K562 (cell line): ENCODE results near the gene NDFIP2. TPM values are rescaled to one million over a fixed set of nuclear protein-coding genes. Genes with fewer than 3 reads are reported as not detected.
A peak's percentile ranks its signal among the peaks of the same experiment; 100 is the strongest.

Experiments used
- ATAC-seq: fragments of 200-7000 bp; cut with Tn5 transposase; 3 replicates; pipeline ENCODE4 v1.9.1; 2020; ENCODE audit warnings: moderate library complexity
- BruUV-seq: library from RNA; stranded (reverse); fragments of 400-500 nt; replicated peaks from 2 replicates; lab custom pipeline; 2021; lab: Mats Ljungman, UMichigan
- CTCF ChIA-PET: fragments of 300-600 bp; formaldehyde crosslinking; extraction: SDS; loops from one replicate; lab custom pipeline; 2021; ENCODE audit warnings: low intra/inter-chr PET ratio; lab: Yijun Ruan, JAX
- POLR2A ChIA-PET: fragments of 300-600, 350-650 bp; sonication (Branson Sonifier 250); formaldehyde crosslinking; extraction: SDS; loops from one replicate; lab custom pipeline; 2021; ENCODE audit warnings: antibody characterized with exemption, inconsistent platforms; lab: Yijun Ruan, JAX
- DNase-seq, 4 experiments: peaks; one replicate each; pipeline versions ENCODE4 v3.0.0 to v3.0.0-alpha.2; 2011 to 2018; ENCODE audit warnings: low spot score in 3 of 4, mixed read lengths in 3 of 4; ENCODE audit errors: extremely low read depth in 1 of 4
- FAIRE-seq: peaks from 2 replicates; lab custom pipeline; 2011; peaks lifted over from hg19 to GRCh38; lab: Jason Lieb, UNC
- H2AFZ ChIP-seq: 2 replicates; pipeline ENCODE4 v1.6.0; 2011; ENCODE audit warnings: low read depth, low read length, control low read depth, inconsistent platforms
- H3K27ac ChIP-seq: fragments of 200-600 bp; 3 replicates; pipeline ENCODE4 v1.8.0; 2011; ENCODE audit warnings: low read depth, mild to moderate bottlenecking, control low read depth, inconsistent platforms, low read length, moderate library complexity, mixed read lengths; ENCODE audit errors: extremely low read depth
- H3K27me3 ChIP-seq, 2 experiments: fragments of 300-600 bp in 1 of 2; 2 replicates in 1 of 2; 3 replicates in 1 of 2; pipeline versions ENCODE4 v1.6.0 to v1.8.0; 2011; ENCODE audit warnings: inconsistent platforms in 2 of 2, low read length in 2 of 2, mild to moderate bottlenecking in 1 of 2, mixed read lengths in 1 of 2, moderate library complexity in 1 of 2; ENCODE audit not compliant: control insufficient read depth in 2 of 2, insufficient read depth in 2 of 2
- H3K36me3 ChIP-seq: fragments of 300-600 bp; 3 replicates; pipeline ENCODE4 v1.8.0; 2011; ENCODE audit warnings: mild to moderate bottlenecking, low read length, inconsistent platforms; ENCODE audit not compliant: control insufficient read depth, insufficient read depth
- H3K4me1 ChIP-seq, 2 experiments: fragments of 200-600 bp in 1 of 2; replicated peaks in 1 of 2; 2 replicates in 1 of 2; 3 replicates in 1 of 2; pipeline versions ENCODE4 v1.5.1 to v1.8.0; 2011; ENCODE audit warnings: inconsistent platforms in 2 of 2, low read length in 2 of 2, mild to moderate bottlenecking in 1 of 2, mixed read lengths in 1 of 2, moderate library complexity in 1 of 2; ENCODE audit not compliant: control insufficient read depth in 2 of 2, insufficient read depth in 2 of 2
- H3K4me2 ChIP-seq: 2 replicates; pipeline ENCODE4 v1.6.1; 2011; ENCODE audit warnings: low read length, control low read depth, inconsistent platforms, mixed read lengths; ENCODE audit not compliant: insufficient read depth
- H3K4me3 ChIP-seq: fragments of 200-600 bp; sonication (generic), shearing (Covaris generic); 2 replicates; pipeline ENCODE4 v1.5.1; 2016; ENCODE audit warnings: control low read depth, inconsistent platforms
- H3K79me2 ChIP-seq: fragments of 200-600 bp; 3 replicates; pipeline ENCODE4 v1.8.0; 2011; ENCODE audit warnings: low read length, inconsistent platforms; ENCODE audit not compliant: control insufficient read depth, insufficient read depth
- H3K9ac ChIP-seq, 2 experiments: 2 replicates each; pipeline versions ENCODE4 v1.6.0 to v1.6.1; 2011; ENCODE audit warnings: low read depth in 2 of 2, low read length in 2 of 2, control low read depth in 1 of 2, inconsistent platforms in 1 of 2, mild to moderate bottlenecking in 1 of 2, mixed read lengths in 1 of 2; ENCODE audit not compliant: insufficient read depth in 1 of 2
- H3K9me1 ChIP-seq: one replicate; pipeline ENCODE4 v1.6.0; 2011; ENCODE audit warnings: inconsistent platforms, mild to moderate bottlenecking, low read length, moderate library complexity; ENCODE audit not compliant: control insufficient read depth, insufficient read depth
- H3K9me3 ChIP-seq: replicated peaks from 2 replicates; pipeline ENCODE4 v1.5.1; 2011; ENCODE audit warnings: low read depth, low read length, inconsistent platforms; ENCODE audit not compliant: control insufficient read depth, insufficient read depth
- H4K20me1 ChIP-seq: replicated peaks from 2 replicates; pipeline ENCODE4 v1.6.1; 2011; ENCODE audit warnings: low read length, inconsistent platforms, mixed read lengths; ENCODE audit not compliant: control insufficient read depth, insufficient read depth
- EGR1 ChIP-seq: fragments of 450-650 bp; conservative IDR thresholded peaks from 2 replicates; pipeline ENCODE4 v1.6.1; 2017; ENCODE audit warnings: mild to moderate bottlenecking
- MECOM ChIP-seq: fragments of 250-450 bp; sonication (Bioruptor Pico); IDR thresholded peaks from 2 replicates; pipeline ENCODE4 v1.8.0; 2022; ENCODE audit warnings: inconsistent platforms
- NFE2 ChIP-seq: IDR thresholded peaks from 2 replicates; pipeline ENCODE4 v1.6.1; 2014; ENCODE audit warnings: antibody characterized with exemption, low read depth
- XRCC4 ChIP-seq: IDR thresholded peaks from one replicate; pipeline ENCODE4 v1.6.1; 2011; ENCODE audit not compliant: insufficient read depth, insufficient read length; ENCODE audit errors: extremely low read depth
- WGBS: fragments of 100-300 bp; shearing (Covaris generic); methylation state at CpG from one replicate; pipeline ENCODE4 v1.1.6; 2016; ENCODE audit warnings: low coverage, mixed read lengths; ENCODE audit not compliant: insufficient coverage; ENCODE audit errors: missing lambda C conversion rate; 5-methylcytosine and 5-hydroxymethylcytosine counted together
- in situ Hi-C: fragments of 300-500 bp; cut with MboI; formaldehyde crosslinking; loops from 4 replicates; pipeline ENCODE4 v1.15.0; 2018; ENCODE audit warnings: inconsistent platforms, mixed read lengths
- intact Hi-C: fragments of 100-400 bp; cut with micrococcal nuclease; formaldehyde crosslinking; loops from 2 replicates; pipeline ENCODE4 v1.14.2; 2022
- polyA plus RNA-seq, 8 experiments: library from polyadenylated mRNA; depleted of rRNA in 4 of 8; stranded (reverse) in 5 of 8; unstranded in 3 of 8; fragments of >200 nt; fragmentation: Nextera tagmentation in 2 of 8; fragmentation: Illumina TruSeq in 1 of 8; extraction: Ambion mirVana in 2 of 8; extraction: Trizol in 1 of 8; gene quantifications; 2 replicates each; pipeline versions ENCODE4 v1.2.1 to v1.2.3, GENCODE V29; 2011 to 2014; ENCODE audit warnings: inconsistent platforms in 1 of 8, missing spikeins in 1 of 8
- total RNA-seq, 7 experiments: library from RNA; depleted of rRNA in 6 of 7; stranded (reverse); fragments of >200 nt in 6 of 7; fragmentation: Illumina TruSeq in 2 of 7; extraction: Trizol in 2 of 7; gene quantifications; 2 replicates each; pipeline versions ENCODE4 v1.2.1 to v1.2.3, GENCODE V29; 2011 to 2021; ENCODE audit warnings: low replicate concordance in 1 of 7

The NDFIP2 gene
- total and polyA plus RNA-seq, 9 of the 15 experiments (the other 6 are each of a cell fraction or from before 2014, with no cell fraction given), result 13.4 to 54.4 (median 27.8) TPM

GRCh38 chr13:79479882-79480281 lies 1.1 kb upstream of the NDFIP2 start:
- Histone ChIP-seq H3K79me2 (peaks cover 34% of the 10 kb centered on the region), H3K4me2 (no peak overlapping the region), H3K27me3 (no peaks in the 10 kb centered on the region), H3K4me1 (peaks cover 12 to 15% of the 10 kb centered on the region in 2 experiments; a peak in 3 of 5 replicates), H3K9me3 (no peaks in the 10 kb centered on the region), H3K9me1 (peaks cover 4% of the 10 kb centered on the region), H3K36me3 (no peaks in the 10 kb centered on the region), H2AFZ (peak overlapping the region; percentile 93; the same call in 1 of the 2 replicates), H3K4me3 (no peak overlapping the region), H4K20me1 (no peaks in the 10 kb centered on the region), H3K27ac (no peak overlapping the region), H3K9ac (no peak overlapping the region)
- 38% methylated on average over 5 of the region's 5 CpGs for WGBS
- FAIRE-seq, result no peak
- in situ Hi-C loops (no loop called here), intact Hi-C loops (loop anchor here (5.0 kb wide), 2 partner anchors 47 to 53 kb away; no protein-coding TSS in a partner anchor)
- CTCF ChIA-PET, result no interaction called here
- no TSS peak for BruUV-seq
- ATAC-seq, result no peak
- TF ChIP-seq MECOM (no peak), NFE2 (peak; percentile 49; the same call in 1 of the 2 replicates)
- POLR2A ChIA-PET, result no interaction called here
- no peak for DNase-seq

- Histone ChIP-seq H3K9me1 (peaks cover 4% of the 10 kb centered on the region), H3K36me3 (peaks cover 9% of the 10 kb centered on the region; the same call in 1 of the 3 replicates), H3K4me3 (peak overlapping the region; percentile 93), H3K79me2 (peaks cover 52% of the 10 kb centered on the region), H2AFZ (peak overlapping the region; percentile 93), H3K4me1 (peaks cover 12 to 23% of the 10 kb centered on the region in 2 experiments; a peak in 3 of 5 replicates), H3K9ac (peak overlapping the region; percentile 87 to 96), H4K20me1 (no peaks in the 10 kb centered on the region), H3K27ac (peak overlapping the region; percentile 83), H3K4me2 (peak overlapping the region; percentile 91), H3K9me3 (no peaks in the 10 kb centered on the region), H3K27me3 (no peaks in the 10 kb centered on the region)
- TF ChIP-seq XRCC4, result no peak
- peak; percentile 63 for TF ChIP-seq EGR1
- DNase-seq (peak; percentile 10 to 32 (median 14)), FAIRE-seq (peak; percentile 6), ATAC-seq (peak; percentile 69)
- ChIA-PET POLR2A (interaction anchor here (0.6 to 1.3 kb wide), 2 partner anchors 9 to 76 kb away, joined by 4 read pairs; partner anchors contain the start of gene RBM26), CTCF (no interaction called here)
- no TSS peak for BruUV-seq
- 2% methylated on average over 12 of the region's 12 CpGs for WGBS
- in situ Hi-C loops, result no loop called here
- intact Hi-C loops, result loop anchor here (5.0 kb wide), 2 partner anchors 46 to 54 kb away; no protein-coding TSS in a partner anchor
These were observed 714 bp downstream of the NDFIP2 start for GRCh38 chr13:79481685-79482052.
